Adipocyte (in vitro differentiated cells): ENCODE data around the gene EVL.

ENCODE experiments used
- DNase-seq: peaks from one replicate; pipeline ENCODE4 v3.0.0-alpha.2; 2015; ENCODE audit warnings: low read depth
- H3K27me3 ChIP-seq: replicated peaks from 2 replicates; pipeline ENCODE4 v1.7.0; 2013; ENCODE audit warnings: mild to moderate bottlenecking, low read length, moderate library complexity; ENCODE audit not compliant: control insufficient read depth, insufficient read depth
- H3K36me3 ChIP-seq: 2 replicates; pipeline ENCODE4 v1.7.0; 2013; ENCODE audit warnings: low read length, mild to moderate bottlenecking, moderate library complexity; ENCODE audit not compliant: control insufficient read depth, insufficient read depth, severe bottlenecking
- H3K4me1 ChIP-seq: 2 replicates; pipeline ENCODE4 v1.7.0; 2013; ENCODE audit warnings: mild to moderate bottlenecking, low read length, moderate library complexity; ENCODE audit not compliant: control insufficient read depth, insufficient read depth
- H3K4me3 ChIP-seq: 2 replicates; pipeline ENCODE4 v1.7.0; 2013; ENCODE audit warnings: mild to moderate bottlenecking, low read length, moderate library complexity
- H3K9ac ChIP-seq: 2 replicates; pipeline ENCODE4 v1.7.0; 2013; ENCODE audit warnings: mild to moderate bottlenecking, low read length, moderate library complexity
- H3K9me3 ChIP-seq: 2 replicates; pipeline ENCODE4 v1.7.0; 2013; ENCODE audit warnings: mild to moderate bottlenecking, low read length, moderate library complexity; ENCODE audit not compliant: control insufficient read depth

The EVL gene

GRCh38 chr14:100065111-100065871 is at the start of gene EVL:
EVL (plus strand) TSS chr14:100065422; CDS start chr14:100065501, 79 bp downstream.
- Histone ChIP-seq H3K36me3 (no peaks in the 10 kb centered on the region), H3K9ac (no peak within 1 kb of the TSS), H3K4me3 (no peak within 1 kb of the TSS), H3K9me3 (no peaks in the 10 kb centered on the region), H3K4me1 (no peaks in the 10 kb centered on the region), H3K27me3 (no peaks in the 10 kb centered on the region)
- no peak for DNase-seq

GRCh38 chr14:100017553-100017952 is 47.7 kb upstream of the EVL start:
- Histone ChIP-seq H3K36me3 (no peaks in the 10 kb centered on the region), H3K9ac (no peak overlapping the region), H3K27me3 (no peaks in the 10 kb centered on the region), H3K4me3 (no peak overlapping the region), H3K9me3 (no peaks in the 10 kb centered on the region), H3K4me1 (peaks cover 20% of the 10 kb centered on the region)
- no peak for DNase-seq

GRCh38 chr14:100018054-100018453 is 47.2 kb upstream of the EVL start:
- DNase-seq = no peak
- H3K9me3 ChIP-seq = no peaks in the 10 kb centered on the region
- H3K9ac ChIP-seq = no peak overlapping the region
- no peaks in the 10 kb centered on the region for H3K36me3 ChIP-seq
- no peaks in the 10 kb centered on the region for H3K27me3 ChIP-seq
- no peak overlapping the region for H3K4me3 ChIP-seq
- H3K4me1 ChIP-seq = peaks cover 21% of the 10 kb centered on the region

GRCh38 chr14:100018482-100018881 is 46.7 kb upstream of the EVL start:
- Histone ChIP-seq H3K36me3 (no peaks in the 10 kb centered on the region), H3K9me3 (no peaks in the 10 kb centered on the region), H3K4me3 (no peak overlapping the region), H3K9ac (no peak overlapping the region), H3K27me3 (no peaks in the 10 kb centered on the region), H3K4me1 (peaks cover 20% of the 10 kb centered on the region)
- DNase-seq = no peak

- H3K27me3 ChIP-seq = no peaks in the 10 kb centered on the region
- peaks cover 20% of the 10 kb centered on the region for H3K4me1 ChIP-seq
- H3K9me3 ChIP-seq = no peaks in the 10 kb centered on the region
- no peak for DNase-seq
- no peak overlapping the region for H3K9ac ChIP-seq
- no peaks in the 10 kb centered on the region for H3K36me3 ChIP-seq
- H3K4me3 ChIP-seq = no peak overlapping the region
These were observed 46.0 kb upstream of the EVL start for GRCh38 chr14:100019156-100019744.

- no peaks in the 10 kb centered on the region for H3K9me3 ChIP-seq
- H3K36me3 ChIP-seq = no peaks in the 10 kb centered on the region
- H3K4me3 ChIP-seq = no peak overlapping the region
- H3K4me1 ChIP-seq = peaks cover 9% of the 10 kb centered on the region
- DNase-seq = no peak
- H3K27me3 ChIP-seq = no peaks in the 10 kb centered on the region
- H3K9ac ChIP-seq = no peak overlapping the region
These were observed 44.6 kb upstream of the EVL start for GRCh38 chr14:100020629-100021028.

GRCh38 chr14:100022772-100023451 is 42.3 kb upstream of the EVL start:
- no peak for DNase-seq
- Histone ChIP-seq H3K36me3 (no peaks in the 10 kb centered on the region), H3K4me1 (peaks cover 9% of the 10 kb centered on the region), H3K27me3 (no peaks in the 10 kb centered on the region), H3K9me3 (no peaks in the 10 kb centered on the region), H3K9ac (no peak overlapping the region), H3K4me3 (peak overlapping the region; percentile 53)

GRCh38 chr14:100025111-100025510 is 40.1 kb upstream of the EVL start:
- no peaks in the 10 kb centered on the region for H3K27me3 ChIP-seq
- H3K36me3 ChIP-seq = no peaks in the 10 kb centered on the region
- peaks cover 25% of the 10 kb centered on the region for H3K4me1 ChIP-seq
- H3K4me3 ChIP-seq = no peak overlapping the region
- H3K9me3 ChIP-seq = no peaks in the 10 kb centered on the region
- peak; percentile 46 for DNase-seq
- H3K9ac ChIP-seq = no peak overlapping the region

- Histone ChIP-seq H3K27me3 (no peaks in the 10 kb centered on the region), H3K4me1 (peaks cover 46% of the 10 kb centered on the region), H3K36me3 (no peaks in the 10 kb centered on the region), H3K9me3 (no peaks in the 10 kb centered on the region), H3K9ac (no peak overlapping the region), H3K4me3 (no peak overlapping the region)
- DNase-seq = no peak
These were observed 37.3 kb upstream of the EVL start for GRCh38 chr14:100027771-100028490.

GRCh38 chr14:100028990-100029677 is 36.1 kb upstream of the EVL start:
- Histone ChIP-seq H3K4me1 (peaks cover 43% of the 10 kb centered on the region), H3K9me3 (no peaks in the 10 kb centered on the region), H3K27me3 (no peaks in the 10 kb centered on the region), H3K4me3 (no peak overlapping the region), H3K36me3 (no peaks in the 10 kb centered on the region), H3K9ac (no peak overlapping the region)
- peak; percentile 69 for DNase-seq
